DMS79 (cell line): ENCODE measurements around the gene GADL1.

Source experiments
- DNase-seq: peaks from one replicate; lab custom pipeline; 2025; lab: John Stamatoyannopoulos, UW

The GADL1 gene

GRCh38 chr3:30721314-30721634 lies 173.2 kb downstream of the GADL1 start:
- DNase-seq: no peak

- DNase-seq: no peak
Measured at GRCh38 chr3:30720586-30721313, 173.7 kb downstream of the GADL1 start.

GRCh38 chr3:30719536-30719935 lies 174.9 kb downstream of the GADL1 start:
- DNase-seq: no peak

GRCh38 chr3:30713885-30714503 lies 180.5 kb downstream of the GADL1 start:
- DNase-seq: no peak

- no peak for DNase-seq
Measured at GRCh38 chr3:30712991-30713390, 181.5 kb downstream of the GADL1 start.

- no peak for DNase-seq
Measured at GRCh38 chr3:30711867-30712266, 182.6 kb downstream of the GADL1 start.

- DNase-seq: no peak
Measured at GRCh38 chr3:30711151-30711550, 183.3 kb downstream of the GADL1 start.

- DNase-seq: no peak
Measured at GRCh38 chr3:30710017-30710416, 184.4 kb downstream of the GADL1 start.

GRCh38 chr3:30708472-30708871 lies 186.0 kb downstream of the GADL1 start:
- DNase-seq: no peak

GRCh38 chr3:30707825-30708224 lies 186.6 kb downstream of the GADL1 start:
- DNase-seq: no peak

GRCh38 chr3:30704931-30705890 lies 189.2 kb downstream of the GADL1 start:
- no peak for DNase-seq

GRCh38 chr3:30702828-30703397 lies 191.5 kb downstream of the GADL1 start:
- DNase-seq: no peak

- no peak for DNase-seq
Measured at GRCh38 chr3:30702038-30702827, 192.2 kb downstream of the GADL1 start.

- DNase-seq: no peak
Measured at GRCh38 chr3:30700702-30701321, 193.6 kb downstream of the GADL1 start.

- no peak for DNase-seq
Measured at GRCh38 chr3:30699927-30700326, 194.5 kb downstream of the GADL1 start.

GRCh38 chr3:30698549-30698948 lies 195.9 kb downstream of the GADL1 start:
- no peak for DNase-seq

GRCh38 chr3:30696896-30697295 lies 197.6 kb downstream of the GADL1 start:
- DNase-seq: no peak

- no peak for DNase-seq
Measured at GRCh38 chr3:30696403-30696819, 198.1 kb downstream of the GADL1 start.

- DNase-seq: no peak
Measured at GRCh38 chr3:30695302-30696061, 199.0 kb downstream of the GADL1 start.

- no peak for DNase-seq
Measured at GRCh38 chr3:30694668-30695067, 199.8 kb downstream of the GADL1 start.
